Measurements from ENCODE around the gene ERCC5. TPM values are rescaled to one million over a fixed set of nuclear protein-coding genes. Genes with fewer than 3 reads are reported as not detected.

The ERCC5 gene
- total RNA-seq, 1 experiment from 2014 or later: 37.6 TPM

DNA sequence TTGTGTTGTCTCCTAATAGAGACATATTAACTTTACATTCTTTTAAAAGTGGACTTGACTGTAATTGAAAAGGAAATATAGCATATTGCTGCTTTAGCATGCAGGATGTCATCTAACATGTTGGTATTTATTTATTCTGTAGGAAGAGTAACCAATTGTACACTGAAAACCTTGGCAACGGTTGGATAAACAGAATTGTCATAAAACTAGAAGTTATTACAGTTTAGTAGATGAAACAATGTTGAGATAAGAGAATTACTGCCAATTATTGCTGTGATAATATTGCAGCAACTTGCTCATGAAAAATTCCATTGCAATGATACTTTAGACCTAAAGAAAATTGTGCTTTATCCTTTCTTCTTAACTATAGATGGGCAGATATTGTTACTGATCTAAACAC, 7.6 kb upstream of the ERCC5 start:
- Histone ChIP-seq H3K4me3 (ENCODE audit: low read depth, low read length, poor library complexity, severe bottlenecking) (no peak overlapping the region), H3K4me1 (ENCODE audit: insufficient read depth, low read length, poor library complexity, severe bottlenecking) (no peaks in the 10 kb centered on the region), H3K27ac (ENCODE audit: low read depth, low read length, poor library complexity, severe bottlenecking) (no peak overlapping the region), H3K27me3 (replicated peaks; ENCODE audit: insufficient read depth, low read depth, low read length, poor library complexity) (no peaks in the 10 kb centered on the region), H3K9me3 (ENCODE audit: low read depth, low read length, poor library complexity, severe bottlenecking) (no peaks in the 10 kb centered on the region), H3K36me3 (ENCODE audit: insufficient read depth, low read length, poor library complexity, severe bottlenecking) (peaks cover 3% of the 10 kb centered on the region)
- BruUV-seq (replicated peaks): no TSS peak
- TF ChIP-seq, protein P1, sequence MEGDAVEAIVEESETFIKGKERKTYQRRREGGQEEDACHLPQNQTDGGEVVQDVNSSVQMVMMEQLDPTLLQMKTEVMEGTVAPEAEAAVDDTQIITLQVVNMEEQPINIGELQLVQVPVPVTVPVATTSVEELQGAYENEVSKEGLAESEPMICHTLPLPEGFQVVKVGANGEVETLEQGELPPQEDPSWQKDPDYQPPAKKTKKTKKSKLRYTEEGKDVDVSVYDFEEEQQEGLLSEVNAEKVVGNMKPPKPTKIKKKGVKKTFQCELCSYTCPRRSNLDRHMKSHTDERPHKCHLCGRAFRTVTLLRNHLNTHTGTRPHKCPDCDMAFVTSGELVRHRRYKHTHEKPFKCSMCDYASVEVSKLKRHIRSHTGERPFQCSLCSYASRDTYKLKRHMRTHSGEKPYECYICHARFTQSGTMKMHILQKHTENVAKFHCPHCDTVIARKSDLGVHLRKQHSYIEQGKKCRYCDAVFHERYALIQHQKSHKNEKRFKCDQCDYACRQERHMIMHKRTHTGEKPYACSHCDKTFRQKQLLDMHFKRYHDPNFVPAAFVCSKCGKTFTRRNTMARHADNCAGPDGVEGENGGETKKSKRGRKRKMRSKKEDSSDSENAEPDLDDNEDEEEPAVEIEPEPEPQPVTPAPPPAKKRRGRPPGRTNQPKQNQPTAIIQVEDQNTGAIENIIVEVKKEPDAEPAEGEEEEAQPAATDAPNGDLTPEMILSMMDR (conservative IDR thresholded peaks at IDR 0.05; ENCODE audit: low read depth, low read length): no peak
- TF ChIP-seq EZH2 (IDR thresholded peaks at IDR 0.05; ENCODE audit: borderline replicate concordance, low read depth, low read length, poor library complexity, severe bottlenecking): no peak
- DNase-seq (ENCODE audit: low spot score): no peak
- intact Hi-C loops (cut with micrococcal nuclease; ENCODE audit: unreplicated experiment): no loop called here
- POLR2A ChIA-PET (ENCODE audit: low non-redundant PET): no interaction called here
- CTCF ChIA-PET: no interaction called here

DNA sequence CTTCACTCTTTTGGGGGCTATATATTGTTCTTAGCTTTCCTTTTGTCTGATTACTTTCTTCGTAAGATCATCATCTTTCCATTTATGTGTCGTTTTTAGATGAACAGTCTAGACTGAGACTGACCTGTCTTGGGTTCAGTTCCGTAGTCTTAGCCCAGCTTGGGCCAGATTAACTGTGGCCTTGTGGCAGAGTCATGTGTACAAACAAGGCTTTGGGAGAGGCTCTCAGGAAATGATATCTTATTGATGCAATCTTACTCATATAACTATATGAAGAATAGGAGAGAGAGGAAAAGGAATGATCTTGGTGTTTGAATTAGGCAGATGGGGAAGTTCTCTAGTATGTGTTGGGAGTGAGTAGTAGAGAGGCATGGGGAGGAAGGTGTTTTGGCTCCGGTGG, 6.8 kb upstream of the ERCC5 start:
- BruUV-seq (replicated peaks): no TSS peak
- H3K27ac ChIP-seq (ENCODE audit: low read depth, low read length, poor library complexity, severe bottlenecking): no peak overlapping the region
- no peaks in the 10 kb centered on the region for H3K27me3 ChIP-seq (replicated peaks; ENCODE audit: insufficient read depth, low read depth, low read length, poor library complexity)
- CTCF ChIA-PET: no interaction called here
- H3K4me1 ChIP-seq (ENCODE audit: insufficient read depth, low read length, poor library complexity, severe bottlenecking): no peaks in the 10 kb centered on the region
- peaks cover 3% of the 10 kb centered on the region for H3K36me3 ChIP-seq (ENCODE audit: insufficient read depth, low read length, poor library complexity, severe bottlenecking)
- no peak for DNase-seq (ENCODE audit: low spot score)
- no peak overlapping the region for H3K4me3 ChIP-seq (ENCODE audit: low read depth, low read length, poor library complexity, severe bottlenecking)
- no peak for TF ChIP-seq EZH2 (IDR thresholded peaks at IDR 0.05; ENCODE audit: borderline replicate concordance, low read depth, low read length, poor library complexity, severe bottlenecking)
- TF ChIP-seq, protein P1 (conservative IDR thresholded peaks at IDR 0.05; ENCODE audit: low read depth, low read length): no peak
- H3K9me3 ChIP-seq (ENCODE audit: low read depth, low read length, poor library complexity, severe bottlenecking): no peaks in the 10 kb centered on the region
- intact Hi-C loops (cut with micrococcal nuclease; ENCODE audit: unreplicated experiment): no loop called here
- POLR2A ChIA-PET (ENCODE audit: low non-redundant PET): no interaction called here

DNA sequence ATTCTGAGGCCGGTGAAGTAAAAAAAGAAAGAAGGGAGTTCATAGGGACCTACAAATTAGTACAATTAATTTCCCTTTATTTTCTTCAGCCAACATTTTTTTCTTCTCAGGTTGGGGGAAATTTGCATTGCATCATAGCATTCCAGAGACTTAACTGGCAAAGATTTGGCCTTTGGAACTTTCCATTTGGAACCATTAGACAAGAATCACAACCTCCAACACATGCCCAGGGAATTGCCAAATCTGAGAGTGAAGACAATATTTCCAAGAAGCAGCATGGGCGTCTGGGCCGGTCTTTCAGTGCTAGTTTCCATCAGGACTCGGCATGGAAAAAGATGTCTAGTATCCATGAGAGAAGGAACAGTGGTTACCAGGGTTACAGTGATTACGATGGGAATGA, 6.4 kb upstream of the ERCC5 start:
- H3K4me3 ChIP-seq (ENCODE audit: low read depth, low read length, poor library complexity, severe bottlenecking): no peak overlapping the region
- ChIA-PET CTCF (no interaction called here), POLR2A (ENCODE audit: low non-redundant PET) (no interaction called here)
- H3K36me3 ChIP-seq (ENCODE audit: insufficient read depth, low read length, poor library complexity, severe bottlenecking): peaks cover 3% of the 10 kb centered on the region
- no TSS peak for BruUV-seq (replicated peaks)
- H3K9me3 ChIP-seq (ENCODE audit: low read depth, low read length, poor library complexity, severe bottlenecking): no peaks in the 10 kb centered on the region
- H3K27me3 ChIP-seq (replicated peaks; ENCODE audit: insufficient read depth, low read depth, low read length, poor library complexity): no peaks in the 10 kb centered on the region
- TF ChIP-seq, protein P1 (conservative IDR thresholded peaks at IDR 0.05; ENCODE audit: low read depth, low read length): no peak
- TF ChIP-seq EZH2 (IDR thresholded peaks at IDR 0.05; ENCODE audit: borderline replicate concordance, low read depth, low read length, poor library complexity, severe bottlenecking): no peak
- no peak for DNase-seq (ENCODE audit: low spot score)
- H3K4me1 ChIP-seq (ENCODE audit: insufficient read depth, low read length, poor library complexity, severe bottlenecking): no peaks in the 10 kb centered on the region
- H3K27ac ChIP-seq (ENCODE audit: low read depth, low read length, poor library complexity, severe bottlenecking): no peak overlapping the region
- intact Hi-C loops (cut with micrococcal nuclease; ENCODE audit: unreplicated experiment): no loop called here

Data from A673 (cell line).